Activated naive CD4-positive, alpha-beta T cell treated with anti-CD3 and anti-CD28 coated beads for 36 hours (primary cell): ENCODE data around the gene LAMTOR2. TPM values are rescaled to one million over a fixed set of nuclear protein-coding genes. Genes with fewer than 3 reads are reported as not detected.
A peak's percentile ranks its signal among the peaks of the same experiment; 100 is the strongest.
"Not testable (repeated sequence)": the region's sequence is repeated elsewhere in the genome, so short reads cannot be mapped to it uniquely, and the experiment has no call there.

Experiments
- CTCF ChIA-PET: fragments of 350-600 bp; sonication (Branson Sonifier 250); formaldehyde crosslinking; loops from one replicate; lab custom pipeline; 2021; ENCODE audit warnings: antibody characterized with exemption; lab: Charles Lee
- DNase-seq: peaks from one replicate; pipeline ENCODE4 v3.0.0-alpha.2; 2020
- H3K27ac Mint-ChIP-seq: one replicate; pipeline ENCODE4 v1.8.0; 2021; ENCODE audit warnings: mild to moderate bottlenecking, mixed read lengths
- H3K27me3 Mint-ChIP-seq: one replicate; pipeline ENCODE4 v1.8.0; 2021; ENCODE audit warnings: low read depth, mixed read lengths
- H3K36me3 Mint-ChIP-seq: one replicate; pipeline ENCODE4 v1.8.0; 2021; ENCODE audit warnings: low read depth, mixed read lengths
- H3K4me1 Mint-ChIP-seq: one replicate; pipeline ENCODE4 v1.8.0; 2021; ENCODE audit warnings: low read depth, mixed read lengths
- H3K4me3 Mint-ChIP-seq: one replicate; pipeline ENCODE4 v1.8.0; 2021; ENCODE audit warnings: mild to moderate bottlenecking, moderate library complexity, mixed read lengths
- H3K9me3 Mint-ChIP-seq: one replicate; pipeline ENCODE4 v1.8.0; 2021; ENCODE audit warnings: mixed read lengths
- intact Hi-C: fragments of 100-400 bp; cut with micrococcal nuclease; formaldehyde crosslinking; loops from one replicate; pipeline ENCODE4 v1.15.1; 2023
- total RNA-seq, 2 experiments: library from RNA; stranded (reverse); gene quantifications; one replicate each; pipeline ENCODE4 v1.2.3, GENCODE V29; 2021

LAMTOR2 gene
- total RNA-seq, 2 experiments from 2014 or later = 54.9 to 55.9 TPM

DNA sequence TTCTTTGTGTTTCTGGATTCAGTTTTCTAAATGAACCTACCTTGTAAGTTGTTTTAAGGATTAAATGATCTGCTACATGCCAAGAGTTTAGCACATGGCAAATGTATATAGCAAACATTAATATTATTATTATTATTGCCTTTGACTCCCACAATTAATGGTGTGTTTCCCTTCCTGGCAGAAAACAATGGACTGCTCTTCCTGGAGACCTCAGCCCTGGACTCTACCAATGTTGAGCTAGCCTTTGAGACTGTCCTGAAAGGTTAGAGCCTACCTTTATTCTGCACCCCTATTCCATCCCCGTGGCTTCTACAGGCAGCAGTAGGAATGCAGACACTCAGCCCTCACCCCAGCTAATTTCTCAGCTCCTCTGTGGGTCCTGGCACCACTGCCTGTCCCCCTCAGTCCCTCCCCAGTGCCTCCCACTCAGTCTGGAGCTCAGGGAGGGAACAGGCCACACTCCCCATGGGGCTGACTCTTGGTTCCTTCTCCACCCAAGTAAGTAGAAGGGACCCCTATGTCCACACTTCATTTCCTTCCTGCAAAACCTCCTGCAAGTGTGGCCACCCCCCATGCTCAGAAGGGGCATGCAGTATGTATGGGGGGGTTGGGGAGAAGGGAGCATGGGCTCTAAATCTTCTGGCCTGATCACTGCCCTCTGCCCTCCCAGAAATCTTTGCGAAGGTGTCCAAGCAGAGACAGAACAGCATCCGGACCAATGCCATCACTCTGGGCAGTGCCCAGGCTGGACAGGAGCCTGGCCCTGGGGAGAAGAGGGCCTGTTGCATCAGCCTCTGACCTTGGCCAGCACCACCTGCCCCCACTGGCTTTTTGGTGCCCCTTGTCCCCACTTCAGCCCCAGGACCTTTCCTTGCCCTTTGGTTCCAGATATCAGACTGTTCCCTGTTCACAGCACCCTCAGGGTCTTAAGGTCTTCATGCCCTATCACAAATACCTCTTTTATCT is 15.2 kb downstream of the LAMTOR2 start:
- no peak overlapping the region for H3K27ac Mint-ChIP-seq
- H3K4me1 Mint-ChIP-seq = peaks cover 11% of the 10 kb centered on the region
- no peaks in the 10 kb centered on the region for H3K9me3 Mint-ChIP-seq
- intact Hi-C loops = no loop called here
- CTCF ChIA-PET = interaction anchor here (0.6 to 1.1 kb wide), 2 partner anchors 16 to 80 kb away, joined by 3 read pairs; partner anchors contain the start of gene UBQLN4
- H3K36me3 Mint-ChIP-seq = no peaks in the 10 kb centered on the region
- H3K4me3 Mint-ChIP-seq = no peak overlapping the region
- DNase-seq = no peak
- H3K27me3 Mint-ChIP-seq = no peaks in the 10 kb centered on the region

DNA sequence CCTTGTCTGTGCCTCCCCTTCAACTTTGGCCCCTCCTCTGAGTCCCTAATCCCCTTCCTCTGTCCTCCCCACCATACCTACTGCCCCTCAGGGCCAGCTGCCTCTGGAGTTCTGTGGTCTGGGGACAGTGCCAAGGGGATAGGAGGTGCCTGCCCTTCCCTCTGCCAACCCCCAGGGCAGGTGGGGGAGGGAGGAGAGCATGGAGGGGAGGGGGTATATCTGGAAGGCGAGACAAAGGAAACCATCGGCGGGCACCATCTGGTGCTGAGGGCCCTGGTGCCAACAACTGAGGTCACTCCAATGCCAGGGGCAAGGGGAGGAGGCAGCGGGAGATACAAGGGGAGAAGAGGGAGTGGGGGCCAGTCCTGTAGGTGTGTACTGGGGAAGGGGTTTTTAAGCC is 16.0 kb downstream of the LAMTOR2 start:
- intact Hi-C loops = no loop called here
- Mint-ChIP-seq H3K4me1 (peaks cover 4% of the 10 kb centered on the region), H3K27me3 (no peaks in the 10 kb centered on the region), H3K9me3 (no peaks in the 10 kb centered on the region), H3K36me3 (no peaks in the 10 kb centered on the region), H3K4me3 (no peak overlapping the region), H3K27ac (no peak overlapping the region)
- DNase-seq = no peak
- CTCF ChIA-PET = no interaction called here

DNA sequence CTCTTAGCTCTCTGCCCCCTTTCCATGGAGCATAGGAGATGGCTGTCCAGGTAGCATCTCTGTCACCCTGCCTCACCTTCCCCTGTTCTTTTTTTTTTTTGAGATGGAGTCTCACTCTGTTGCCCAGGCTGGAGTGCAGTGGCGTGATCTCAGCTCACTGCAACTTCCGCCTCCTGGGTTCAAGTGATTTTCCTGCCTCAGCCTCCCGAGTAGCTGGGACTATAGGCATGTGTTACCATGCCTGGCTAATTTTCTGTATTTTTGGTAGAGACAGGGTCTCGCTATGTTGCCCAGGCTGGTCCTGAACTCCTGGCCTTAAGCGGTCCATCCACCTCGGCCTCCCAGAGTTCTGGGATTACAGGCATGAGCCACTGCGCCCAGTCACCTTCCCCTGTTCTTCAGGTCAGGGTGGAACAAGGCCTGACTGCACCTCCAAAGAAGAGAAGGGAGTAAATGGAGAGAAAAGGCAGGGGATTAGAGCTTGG is 16.8 kb downstream of the LAMTOR2 start:
- H3K4me1 Mint-ChIP-seq, DNase-seq, H3K4me3 Mint-ChIP-seq, H3K27me3 Mint-ChIP-seq, intact Hi-C loops, H3K9me3 Mint-ChIP-seq, CTCF ChIA-PET, H3K36me3 Mint-ChIP-seq, H3K27ac Mint-ChIP-seq: not testable (repeated sequence)

DNA sequence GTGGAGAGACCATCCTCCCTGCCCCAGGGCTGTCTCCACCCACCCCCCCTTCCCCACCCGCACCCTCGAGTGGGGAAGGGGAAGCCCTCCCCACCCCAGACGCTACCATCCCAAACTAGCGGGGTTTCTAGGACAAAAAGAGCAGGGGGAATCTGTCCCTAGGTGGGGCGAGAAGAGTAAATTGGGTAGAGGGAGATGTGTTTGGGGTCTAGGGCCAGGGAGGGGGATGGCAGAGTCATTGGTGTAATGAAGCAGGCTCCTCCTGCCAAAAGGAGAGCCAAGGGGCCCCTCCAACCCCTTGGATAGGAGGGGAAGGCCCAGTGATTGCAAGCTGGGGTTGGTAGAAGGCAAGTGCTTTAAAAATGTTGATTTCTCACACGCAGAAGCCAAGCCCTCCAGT is 17.7 kb downstream of the LAMTOR2 start:
- CTCF ChIA-PET = interaction anchor here (1.3 kb wide), 1 partner anchor 58 kb away, joined by 6 read pairs; no protein-coding TSS in a partner anchor
- intact Hi-C loops = no loop called here
- DNase-seq = no peak
- Mint-ChIP-seq H3K4me3 (no peak overlapping the region), H3K27me3 (no peaks in the 10 kb centered on the region), H3K9me3 (no peaks in the 10 kb centered on the region), H3K27ac (no peak overlapping the region), H3K36me3 (no peaks in the 10 kb centered on the region), H3K4me1 (no peaks in the 10 kb centered on the region)

DNA sequence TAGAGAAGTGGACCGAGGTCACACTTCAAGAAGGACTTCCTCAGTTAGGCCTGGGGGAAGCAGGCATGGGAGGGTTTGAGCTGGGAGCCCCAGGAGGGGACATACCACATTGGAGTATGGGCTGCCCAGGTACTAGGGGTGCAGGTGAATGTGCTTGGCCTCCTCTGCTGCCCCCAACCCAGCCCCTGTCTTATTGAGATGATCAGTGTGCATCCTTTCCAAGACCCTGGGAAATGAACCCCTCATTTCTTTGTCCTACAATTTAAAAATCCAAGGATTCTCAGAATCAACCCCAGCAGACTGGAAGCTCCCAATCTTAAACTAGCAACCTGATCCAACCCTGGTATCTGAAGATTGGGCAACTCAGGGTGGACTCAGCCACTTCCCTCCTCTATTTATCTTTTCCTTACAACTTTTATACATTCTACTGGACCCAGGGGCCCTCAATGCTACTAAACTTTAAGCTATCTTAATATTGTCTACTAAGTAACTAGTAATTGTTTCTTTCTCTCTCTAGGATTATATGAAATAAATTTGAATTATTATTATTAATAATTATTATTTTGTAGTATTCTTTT is 18.6 kb downstream of the LAMTOR2 start:
- DNase-seq = no peak
- Mint-ChIP-seq H3K27ac (no peak overlapping the region), H3K4me3 (no peak overlapping the region), H3K4me1 (no peaks in the 10 kb centered on the region), H3K36me3 (no peaks in the 10 kb centered on the region), H3K27me3 (no peaks in the 10 kb centered on the region), H3K9me3 (no peaks in the 10 kb centered on the region)
- CTCF ChIA-PET = interaction anchor here (1.3 kb wide), 1 partner anchor 57 kb away, joined by 6 read pairs; no protein-coding TSS in a partner anchor
- intact Hi-C loops = no loop called here

DNA sequence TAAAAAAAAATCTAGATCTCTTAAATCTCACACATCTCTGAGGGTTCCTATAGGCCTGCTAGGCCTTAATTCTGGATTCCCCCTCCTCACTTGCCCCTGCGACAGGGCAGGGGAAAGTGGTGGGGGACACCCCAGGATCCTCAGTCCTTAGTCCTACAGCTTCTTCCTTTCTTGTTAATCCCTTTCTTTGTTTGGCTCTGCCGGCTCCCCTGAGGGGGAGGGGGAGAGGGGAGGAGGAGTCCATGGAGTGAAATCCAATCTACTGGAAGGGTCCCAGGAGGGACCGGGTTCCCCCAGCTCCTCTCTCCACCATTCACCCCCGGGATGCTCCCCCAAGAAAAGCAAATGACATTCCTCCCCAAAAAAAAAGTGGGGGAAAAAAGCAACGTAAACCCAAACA is 19.2 kb downstream of the LAMTOR2 start:
- H3K4me1 Mint-ChIP-seq = no peaks in the 10 kb centered on the region
- intact Hi-C loops = no loop called here
- H3K36me3 Mint-ChIP-seq = no peaks in the 10 kb centered on the region
- no peak overlapping the region for H3K4me3 Mint-ChIP-seq
- H3K27ac Mint-ChIP-seq = no peak overlapping the region
- H3K27me3 Mint-ChIP-seq = no peaks in the 10 kb centered on the region
- CTCF ChIA-PET = interaction anchor here (1.3 kb wide), 1 partner anchor 56 kb away, joined by 6 read pairs; no protein-coding TSS in a partner anchor
- DNase-seq = no peak
- no peaks in the 10 kb centered on the region for H3K9me3 Mint-ChIP-seq

DNA sequence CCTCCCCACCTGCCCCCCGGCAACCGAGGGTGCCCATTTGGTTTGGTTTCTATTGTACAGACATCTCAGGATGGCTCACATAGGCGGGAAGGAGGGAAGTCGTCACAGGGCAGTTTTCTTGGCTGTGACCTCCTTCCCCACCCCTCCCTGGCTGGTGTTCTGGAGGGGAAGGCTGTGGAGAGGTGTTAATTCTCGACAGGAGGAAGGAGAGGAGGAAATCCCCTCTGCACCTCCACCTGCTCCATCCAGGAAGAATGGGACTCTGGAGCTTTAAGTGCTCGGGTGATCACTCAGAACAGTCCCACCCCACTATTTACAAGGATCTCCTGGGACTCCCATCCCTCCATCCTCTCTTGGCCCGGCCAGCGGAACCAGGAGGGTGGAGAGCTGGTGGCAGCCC is 20.1 kb downstream of the LAMTOR2 start:
- DNase-seq = no peak
- H3K27ac Mint-ChIP-seq = no peak overlapping the region
- no peaks in the 10 kb centered on the region for H3K4me1 Mint-ChIP-seq
- no peaks in the 10 kb centered on the region for H3K36me3 Mint-ChIP-seq
- CTCF ChIA-PET = interaction anchor here (0.5 to 1.0 kb wide), 5 partner anchors 8 to 120 kb away, joined by 3 to 5 read pairs (median 3); no protein-coding TSS in a partner anchor
- no peak overlapping the region for H3K4me3 Mint-ChIP-seq
- no peaks in the 10 kb centered on the region for H3K9me3 Mint-ChIP-seq
- intact Hi-C loops = no loop called here
- no peaks in the 10 kb centered on the region for H3K27me3 Mint-ChIP-seq

DNA sequence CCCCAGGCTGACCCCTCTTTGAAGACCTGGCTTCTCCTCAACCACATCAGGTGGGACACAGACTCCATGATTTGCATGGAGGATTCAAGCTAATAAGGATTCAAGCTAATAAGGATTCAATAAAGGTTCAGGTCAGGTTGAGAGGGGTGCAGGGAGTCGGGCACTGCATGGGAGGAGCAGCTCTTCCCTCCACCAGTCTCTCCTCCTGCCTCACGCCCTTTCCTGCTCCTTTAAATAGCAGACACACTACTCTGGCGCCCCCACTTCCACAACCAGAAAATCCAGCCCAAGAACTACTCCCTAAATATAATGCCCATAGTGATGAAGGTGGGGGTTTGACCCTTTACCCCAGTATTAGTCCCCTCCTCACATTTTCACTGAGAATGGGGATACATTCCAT is 20.6 kb downstream of the LAMTOR2 start:
- Mint-ChIP-seq H3K36me3 (no peaks in the 10 kb centered on the region), H3K27me3 (no peaks in the 10 kb centered on the region), H3K4me3 (no peak overlapping the region), H3K27ac (no peak overlapping the region), H3K4me1 (no peaks in the 10 kb centered on the region), H3K9me3 (no peaks in the 10 kb centered on the region)
- CTCF ChIA-PET = interaction anchor here (0.6 to 1.0 kb wide), 4 partner anchors 9 to 71 kb away, joined by 3 to 4 read pairs (median 3); no protein-coding TSS in a partner anchor
- DNase-seq = no peak
- intact Hi-C loops = no loop called here

DNA sequence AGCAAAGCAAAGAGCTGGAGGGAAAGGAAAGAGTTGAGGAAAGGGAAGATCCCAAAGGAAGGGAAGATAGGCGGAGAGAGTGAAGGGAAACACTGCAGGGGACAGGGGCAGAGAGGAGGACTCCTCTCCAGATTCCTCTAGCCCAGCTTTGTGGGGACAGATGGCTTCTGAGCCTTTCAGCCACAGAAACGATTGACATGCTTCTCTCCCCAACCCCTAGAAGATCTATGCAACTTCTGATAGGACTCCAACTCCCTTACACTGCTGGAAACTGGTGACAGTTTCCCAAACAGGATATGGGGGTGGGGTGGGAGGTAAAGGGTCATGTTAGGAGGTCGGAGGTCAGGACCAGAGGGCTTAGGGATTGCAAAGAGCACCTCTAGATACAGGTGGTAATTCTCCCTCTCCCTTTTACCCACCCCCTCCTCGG is 21.2 kb downstream of the LAMTOR2 start:
- CTCF ChIA-PET = interaction anchor here (0.6 to 0.7 kb wide), 2 partner anchors 10 to 70 kb away, joined by 3 read pairs; no protein-coding TSS in a partner anchor
- no peaks in the 10 kb centered on the region for H3K27me3 Mint-ChIP-seq
- H3K4me3 Mint-ChIP-seq = no peak overlapping the region
- no peaks in the 10 kb centered on the region for H3K9me3 Mint-ChIP-seq
- no peaks in the 10 kb centered on the region for H3K4me1 Mint-ChIP-seq
- DNase-seq = no peak
- no peak overlapping the region for H3K27ac Mint-ChIP-seq
- no peaks in the 10 kb centered on the region for H3K36me3 Mint-ChIP-seq
- intact Hi-C loops = no loop called here

DNA sequence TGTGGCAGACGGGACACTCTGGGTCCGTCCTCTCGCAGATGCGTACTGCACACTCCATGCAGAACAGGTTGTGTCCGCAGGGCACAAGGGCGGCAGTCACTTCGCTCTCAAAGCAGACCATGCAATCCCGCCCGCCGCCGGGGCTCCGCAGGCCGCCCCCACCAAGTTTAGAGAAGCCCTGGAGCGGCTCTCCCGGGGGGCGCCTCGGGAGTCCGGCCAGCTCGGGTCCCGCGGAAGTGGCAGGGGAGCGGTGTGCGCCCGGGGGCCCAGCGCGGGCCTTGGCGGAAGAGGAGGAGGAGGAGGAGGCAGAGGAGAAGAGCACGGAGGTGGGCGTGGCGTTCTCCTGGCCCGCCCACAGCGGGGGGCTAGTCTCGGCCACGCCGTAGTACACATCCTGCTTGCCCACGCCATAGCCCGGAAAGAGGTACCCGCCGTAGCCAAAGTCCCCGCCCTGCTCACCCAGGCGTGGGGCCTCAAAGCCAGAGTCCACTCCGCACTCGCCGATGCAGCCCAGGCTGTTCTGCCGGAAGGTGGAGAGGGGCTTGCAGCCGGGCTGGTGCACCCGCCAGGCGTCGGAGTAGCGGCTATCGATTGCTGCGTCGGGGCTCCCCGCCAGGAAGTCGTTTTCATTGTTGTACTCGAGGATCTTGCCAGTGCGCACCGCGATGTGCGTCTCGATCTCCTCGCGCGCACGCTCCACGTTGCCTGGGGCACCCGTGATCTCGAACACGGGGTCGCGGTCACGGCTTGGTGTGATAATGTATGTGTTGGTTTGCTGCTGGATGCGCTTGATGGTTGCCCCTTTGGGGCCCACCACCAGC is 22.2 kb downstream of the LAMTOR2 start:
- H3K9me3 Mint-ChIP-seq = no peaks in the 10 kb centered on the region
- H3K4me3 Mint-ChIP-seq = peak overlapping the region; percentile 27
- no peak overlapping the region for H3K27ac Mint-ChIP-seq
- intact Hi-C loops = no loop called here
- no peaks in the 10 kb centered on the region for H3K36me3 Mint-ChIP-seq
- DNase-seq = no peak
- CTCF ChIA-PET = no interaction called here
- H3K27me3 Mint-ChIP-seq = peaks cover 5% of the 10 kb centered on the region
- no peaks in the 10 kb centered on the region for H3K4me1 Mint-ChIP-seq

DNA sequence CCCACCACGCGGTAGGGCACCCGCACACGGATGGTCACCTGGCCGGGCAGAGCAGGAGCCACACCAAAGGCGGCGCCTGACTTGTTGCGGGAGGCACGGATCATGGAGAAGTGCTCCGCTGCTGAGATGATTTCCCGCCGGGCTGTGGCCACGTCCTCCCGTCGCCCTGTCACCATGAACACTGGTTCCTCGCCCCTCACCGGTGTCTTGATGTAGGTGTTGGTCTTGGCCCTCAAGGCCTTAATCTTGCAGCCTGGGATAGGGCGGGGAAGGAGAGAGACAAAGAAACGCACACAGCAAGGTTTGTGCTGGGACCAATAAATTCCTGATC is 22.8 kb downstream of the LAMTOR2 start:
- H3K4me3 Mint-ChIP-seq = no peak overlapping the region
- H3K27me3 Mint-ChIP-seq = peaks cover 5% of the 10 kb centered on the region
- H3K36me3 Mint-ChIP-seq = no peaks in the 10 kb centered on the region
- H3K4me1 Mint-ChIP-seq = no peaks in the 10 kb centered on the region
- no peak overlapping the region for H3K27ac Mint-ChIP-seq
- intact Hi-C loops = no loop called here
- DNase-seq = no peak
- CTCF ChIA-PET = no interaction called here
- no peaks in the 10 kb centered on the region for H3K9me3 Mint-ChIP-seq

DNA sequence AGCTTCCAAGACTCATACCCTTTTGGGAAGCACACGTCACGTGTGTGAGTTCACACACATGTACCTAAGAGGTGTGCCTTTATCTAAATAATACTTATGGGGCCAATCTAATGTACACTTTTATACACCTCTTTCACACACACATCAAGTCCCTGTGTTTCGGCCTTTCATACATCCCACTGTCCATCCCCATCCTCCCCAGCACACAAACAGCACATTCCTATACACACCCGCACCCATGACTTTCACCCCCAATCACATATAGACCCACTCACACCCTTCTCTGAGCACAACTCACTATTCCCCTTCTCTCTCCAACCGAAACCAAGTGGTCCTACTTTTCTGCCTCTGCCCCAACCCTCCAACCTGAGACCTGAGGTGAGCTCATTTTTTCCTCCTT is 24.1 kb downstream of the LAMTOR2 start:
- H3K9me3 Mint-ChIP-seq = no peaks in the 10 kb centered on the region
- CTCF ChIA-PET = interaction anchor here (1.0 to 2.2 kb wide), 3 partner anchors 12 to 18 kb away, joined by 3 to 19 read pairs (median 5); no protein-coding TSS in a partner anchor
- intact Hi-C loops = no loop called here
- no peak overlapping the region for H3K4me3 Mint-ChIP-seq
- DNase-seq = no peak
- H3K4me1 Mint-ChIP-seq = peaks cover 5% of the 10 kb centered on the region
- no peak overlapping the region for H3K27ac Mint-ChIP-seq
- H3K36me3 Mint-ChIP-seq = no peaks in the 10 kb centered on the region
- peaks cover 12% of the 10 kb centered on the region for H3K27me3 Mint-ChIP-seq
